Liver (tissue), 9 donors: ENCODE results near the gene PRIMPOL. TPM values are rescaled to one million over a fixed set of nuclear protein-coding genes. Genes with fewer than 3 reads are reported as not detected.

Source experiments
- DNase-seq: peaks from one replicate; pipeline ENCODE4 v3.0.0-alpha.2; 2017; ENCODE audit warnings: low spot score
- H3K27ac ChIP-seq, 2 donors: one replicate each; pipeline ENCODE4 v1.7.0; 2013; ENCODE audit warnings: inconsistent platforms in 2 of 2, low read length in 2 of 2, control low read depth in 1 of 2, low read depth in 1 of 2, mild to moderate bottlenecking in 1 of 2
- H3K27me3 ChIP-seq, 4 donors: one replicate each; pipeline versions ENCODE4 v1.6.1 to v1.7.0; 2013; ENCODE audit warnings: low read length in 3 of 4, inconsistent platforms in 1 of 4, mild to moderate bottlenecking in 1 of 4, moderate library complexity in 1 of 4; ENCODE audit not compliant: control insufficient read depth in 4 of 4, insufficient read depth in 4 of 4
- H3K36me3 ChIP-seq, 4 donors: one replicate each; pipeline versions ENCODE4 v1.6.1 to v1.7.0; 2013; ENCODE audit warnings: low read length in 3 of 4, mild to moderate bottlenecking in 3 of 4, low read depth in 1 of 4, moderate library complexity in 1 of 4; ENCODE audit not compliant: control insufficient read depth in 4 of 4, insufficient read depth in 3 of 4
- H3K4me1 ChIP-seq, 4 donors: one replicate each; pipeline versions ENCODE4 v1.6.1 to v1.7.0; 2013; ENCODE audit warnings: low read length in 3 of 4, mild to moderate bottlenecking in 3 of 4, moderate library complexity in 1 of 4; ENCODE audit not compliant: control insufficient read depth in 4 of 4, insufficient read depth in 4 of 4
- H3K4me3 ChIP-seq, 3 donors: one replicate each; pipeline versions ENCODE4 v1.6.1 to v1.7.0; 2013; ENCODE audit warnings: low read length in 3 of 3, control low read depth in 1 of 3, low read depth in 1 of 3, mild to moderate bottlenecking in 1 of 3
- H3K9ac ChIP-seq, 2 donors: one replicate each; pipeline ENCODE4 v1.7.0; 2013; ENCODE audit warnings: low read length in 2 of 2, mild to moderate bottlenecking in 2 of 2, moderate library complexity in 2 of 2, control low read depth in 1 of 2, low read depth in 1 of 2
- H3K9me3 ChIP-seq, 4 donors: one replicate each; pipeline versions ENCODE4 v1.6.1 to v1.7.0; 2013; ENCODE audit warnings: low read length in 3 of 4; ENCODE audit not compliant: control insufficient read depth in 4 of 4
- ATF3 ChIP-seq: IDR thresholded peaks from 2 replicates; pipeline ENCODE4 v1.6.1; 2016; ENCODE audit warnings: antibody characterized with exemption
- EGR1 ChIP-seq, 2 donors: IDR thresholded peaks; 2 replicates each; pipeline ENCODE4 v1.6.1; 2016 to 2018; ENCODE audit warnings: antibody characterized with exemption in 2 of 2, low read depth in 2 of 2
- FOXA1 ChIP-seq: IDR thresholded peaks from 2 replicates; pipeline ENCODE4 v1.6.1; 2016; ENCODE audit warnings: antibody characterized with exemption
- FOXA2 ChIP-seq: IDR thresholded peaks from 2 replicates; pipeline ENCODE4 v1.6.1; 2016; ENCODE audit warnings: antibody characterized with exemption
- GABPA ChIP-seq, 2 donors: IDR thresholded peaks in 1 of 2; conservative IDR thresholded peaks in 1 of 2; 2 replicates each; pipeline ENCODE4 v1.6.1; 2016; ENCODE audit warnings: antibody characterized with exemption in 2 of 2, mild to moderate bottlenecking in 1 of 2, moderate library complexity in 1 of 2
- HNF4A ChIP-seq, 2 donors: conservative IDR thresholded peaks; 2 replicates each; pipeline ENCODE4 v1.6.1; 2016; ENCODE audit warnings: antibody characterized with exemption in 2 of 2, mild to moderate bottlenecking in 2 of 2
- HNF4G ChIP-seq: IDR thresholded peaks from 2 replicates; pipeline ENCODE4 v1.6.1; 2016; ENCODE audit warnings: antibody characterized with exemption
- JUND ChIP-seq, 2 donors: IDR thresholded peaks; 2 replicates each; pipeline ENCODE4 v1.6.1; 2016; ENCODE audit warnings: antibody characterized with exemption in 2 of 2
- NR2F2 ChIP-seq: IDR thresholded peaks from 2 replicates; pipeline ENCODE4 v1.6.1; 2016; ENCODE audit warnings: antibody characterized with exemption
- RAD21 ChIP-seq, 2 donors: IDR thresholded peaks; 2 replicates each; pipeline ENCODE4 v1.6.1; 2016; ENCODE audit warnings: antibody characterized with exemption in 2 of 2, mild to moderate bottlenecking in 2 of 2
- REST ChIP-seq: IDR thresholded peaks from 2 replicates; pipeline ENCODE4 v1.6.1; 2016; ENCODE audit warnings: antibody characterized with exemption, mild to moderate bottlenecking
- RXRA ChIP-seq, 2 donors: IDR thresholded peaks; 2 replicates each; pipeline ENCODE4 v1.6.1; 2017 to 2018; ENCODE audit warnings: antibody characterized with exemption in 2 of 2, mild to moderate bottlenecking in 1 of 2
- SP1 ChIP-seq: IDR thresholded peaks from 2 replicates; pipeline ENCODE4 v1.6.1; 2018; ENCODE audit warnings: antibody characterized with exemption, mild to moderate bottlenecking
- TAF1 ChIP-seq: conservative IDR thresholded peaks from 2 replicates; pipeline ENCODE4 v1.6.1; 2016; ENCODE audit warnings: antibody characterized with exemption, mild to moderate bottlenecking
- YY1 ChIP-seq: IDR thresholded peaks from 2 replicates; pipeline ENCODE4 v1.6.1; 2016; ENCODE audit warnings: antibody characterized with exemption, mild to moderate bottlenecking
- ZBTB33 ChIP-seq: IDR thresholded peaks from 2 replicates; pipeline ENCODE4 v1.6.1; 2016; ENCODE audit warnings: antibody characterized with exemption
- WGBS: extraction: QIAGEN DNeasy Blood & Tissue Kit; methylation state at CpG from one replicate; pipeline ENCODE4 v1.1.7; 2013; 5-methylcytosine and 5-hydroxymethylcytosine counted together
- polyA plus RNA-seq, 2 donors: library from polyadenylated mRNA; stranded (reverse) in 1 of 2; unstranded in 1 of 2; fragments of 200-250 nt in 1 of 2; fragments of >200 nt in 1 of 2; fragmentation: Nextera tagmentation in 1 of 2; extraction: Ambion mirVana in 1 of 2; gene quantifications; one replicate each; pipeline versions ENCODE4 v1.2.1 to v1.2.3, GENCODE V29; 2013 to 2015
- total RNA-seq, 2 donors: library from RNA; depleted of rRNA; stranded (reverse); fragments of >200 nt; gene quantifications; one replicate each; pipeline ENCODE4 v1.2.3, GENCODE V29; 2014
- TF ChIP-seq, protein P1 (sequence below): IDR thresholded peaks from 2 replicates; pipeline ENCODE4 v1.6.1; 2016; ENCODE audit warnings: antibody characterized with exemption
- TF ChIP-seq, protein P2 (sequence below): fragments of 150-350 bp; IDR thresholded peaks from 2 replicates; pipeline ENCODE4 v1.5.1; 2017; ENCODE audit warnings: improper control_type of control experiment, low read depth, low read length; ENCODE audit not compliant: missing input control
- donor health status: healthy.
- donor health status: healthy.
- donor health status: healthy.
- donor health status: healthy.
- donor health status: healthy.

The PRIMPOL gene
- total and polyA plus RNA-seq, 4 donors, result 2.2 to 7.3 (median 5.5) TPM

GRCh38 chr4:184719407-184719806, 69.9 kb downstream of the PRIMPOL start:
- no peak for TF ChIP-seq EGR1 (IDR thresholded peaks at IDR 0.05; ENCODE audit: low read depth in 2 of 2)
- TF ChIP-seq HNF4G, result no peak
- TF ChIP-seq HNF4A (conservative IDR thresholded peaks at IDR 0.05), result no peak
- no peak for TF ChIP-seq GABPA (IDR thresholded peaks at IDR 0.05 in 1 of 2, conservative IDR thresholded peaks at IDR 0.05 in 1 of 2)
- TF ChIP-seq SP1, result no peak
- no peak for TF ChIP-seq REST
- TF ChIP-seq ZBTB33, result no peak
- no peak for TF ChIP-seq RAD21 (IDR thresholded peaks at IDR 0.05)
- no peak for TF ChIP-seq RXRA (IDR thresholded peaks at IDR 0.05)
- TF ChIP-seq, protein P1, sequence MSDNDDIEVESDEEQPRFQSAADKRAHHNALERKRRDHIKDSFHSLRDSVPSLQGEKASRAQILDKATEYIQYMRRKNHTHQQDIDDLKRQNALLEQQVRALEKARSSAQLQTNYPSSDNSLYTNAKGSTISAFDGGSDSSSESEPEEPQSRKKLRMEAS, result no peak
- TF ChIP-seq FOXA1, result no peak
- TF ChIP-seq TAF1, result no peak
- TF ChIP-seq JUND (IDR thresholded peaks at IDR 0.05), result no peak
- TF ChIP-seq NR2F2, result no peak
- Histone ChIP-seq H3K4me3 (no peak overlapping the region), H3K9ac (no peak overlapping the region), H3K9me3 (peaks cover 0 to 3% (median 0%) of the 10 kb centered on the region in 4 donors), H3K27me3 (no peaks in the 10 kb centered on the region), H3K27ac (no peak overlapping the region), H3K4me1 (no peaks in the 10 kb centered on the region), H3K36me3 (no peaks in the 10 kb centered on the region)
- 89% methylated on average over 3 of the region's 3 CpGs for WGBS
- no peak for DNase-seq

GRCh38 chr4:184721254-184721653, 71.7 kb downstream of the PRIMPOL start:
- H3K27me3 ChIP-seq, result no peaks in the 10 kb centered on the region
- no peak for DNase-seq
- no peak overlapping the region for H3K9ac ChIP-seq
- no peak overlapping the region for H3K4me3 ChIP-seq
- H3K27ac ChIP-seq, result no peak overlapping the region
- H3K4me1 ChIP-seq, result no peaks in the 10 kb centered on the region
- peaks cover 0 to 3% (median 0%) of the 10 kb centered on the region in 4 donors for H3K9me3 ChIP-seq
- TF ChIP-seq REST, result no peak
- TF ChIP-seq SP1, result no peak
- TF ChIP-seq FOXA1, result no peak
- TF ChIP-seq ATF3, result no peak
- no peak for TF ChIP-seq JUND (IDR thresholded peaks at IDR 0.05)
- no peak for TF ChIP-seq RXRA (IDR thresholded peaks at IDR 0.05)
- TF ChIP-seq TAF1, result no peak
- TF ChIP-seq FOXA2, result no peak
- no peak for TF ChIP-seq HNF4A (conservative IDR thresholded peaks at IDR 0.05)
- TF ChIP-seq ZBTB33, result no peak
- TF ChIP-seq YY1, result no peak
- TF ChIP-seq, protein P1, result no peak
- no peak for TF ChIP-seq RAD21 (IDR thresholded peaks at IDR 0.05)
- no peak for TF ChIP-seq HNF4G
- TF ChIP-seq, protein P2, sequence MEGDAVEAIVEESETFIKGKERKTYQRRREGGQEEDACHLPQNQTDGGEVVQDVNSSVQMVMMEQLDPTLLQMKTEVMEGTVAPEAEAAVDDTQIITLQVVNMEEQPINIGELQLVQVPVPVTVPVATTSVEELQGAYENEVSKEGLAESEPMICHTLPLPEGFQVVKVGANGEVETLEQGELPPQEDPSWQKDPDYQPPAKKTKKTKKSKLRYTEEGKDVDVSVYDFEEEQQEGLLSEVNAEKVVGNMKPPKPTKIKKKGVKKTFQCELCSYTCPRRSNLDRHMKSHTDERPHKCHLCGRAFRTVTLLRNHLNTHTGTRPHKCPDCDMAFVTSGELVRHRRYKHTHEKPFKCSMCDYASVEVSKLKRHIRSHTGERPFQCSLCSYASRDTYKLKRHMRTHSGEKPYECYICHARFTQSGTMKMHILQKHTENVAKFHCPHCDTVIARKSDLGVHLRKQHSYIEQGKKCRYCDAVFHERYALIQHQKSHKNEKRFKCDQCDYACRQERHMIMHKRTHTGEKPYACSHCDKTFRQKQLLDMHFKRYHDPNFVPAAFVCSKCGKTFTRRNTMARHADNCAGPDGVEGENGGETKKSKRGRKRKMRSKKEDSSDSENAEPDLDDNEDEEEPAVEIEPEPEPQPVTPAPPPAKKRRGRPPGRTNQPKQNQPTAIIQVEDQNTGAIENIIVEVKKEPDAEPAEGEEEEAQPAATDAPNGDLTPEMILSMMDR, result no peak
- peaks cover 0 to 1% (median 0%) of the 10 kb centered on the region in 4 donors for H3K36me3 ChIP-seq
